Heart left ventricle (tissue), 16 donors: ENCODE data around the gene ZFAND3. TPM values are rescaled to one million over a fixed set of nuclear protein-coding genes. Genes with fewer than 3 reads are reported as not detected.
A peak's percentile ranks its signal among the peaks of the same experiment; 100 is the strongest.

Experiments used
- ATAC-seq, 4 donors: fragments of 200-7000 bp; cut with Tn5 transposase; one replicate each; pipeline ENCODE4 v1.9.1; 2020 to 2022; ENCODE audit warnings: moderate library complexity in 4 of 4, mild to moderate bottlenecking in 3 of 4, moderate number of reproducible peaks in 1 of 4
- DNase-seq, 5 donors: peaks; one replicate each; pipeline ENCODE4 v3.0.0-alpha.2; 2020
- H3K27ac ChIP-seq, 12 donors: fragments of 200-600 bp; sonication (generic) in 4 of 12; one replicate each; pipeline versions ENCODE4 v1.5.0 to v1.8.0; 2016 to 2022; ENCODE audit warnings: mild to moderate bottlenecking in 2 of 12
- H3K27me3 ChIP-seq, 9 donors: fragments of 200-600 bp; sonication (generic) in 2 of 9; one replicate each; pipeline versions ENCODE4 v1.5.1 to v1.8.0; 2016 to 2022; ENCODE audit warnings: mild to moderate bottlenecking in 3 of 9
- H3K36me3 ChIP-seq, 9 donors: fragments of 200-600 bp; sonication (generic) in 2 of 9; one replicate each; pipeline versions ENCODE4 v1.5.0 to v1.8.0; 2018 to 2022; ENCODE audit warnings: mild to moderate bottlenecking in 2 of 9
- H3K4me1 ChIP-seq, 12 donors: fragments of 200-600 bp; sonication (generic) in 4 of 12; one replicate each; pipeline versions ENCODE4 v1.5.0 to v1.8.0; 2016 to 2022; ENCODE audit warnings: mild to moderate bottlenecking in 3 of 12
- H3K4me3 ChIP-seq, 12 donors: fragments of 200-600 bp; sonication (generic) in 4 of 12; one replicate each; pipeline versions ENCODE4 v1.5.0 to v1.8.0; 2017 to 2022; ENCODE audit warnings: mild to moderate bottlenecking in 9 of 12, moderate library complexity in 4 of 12
- H3K9me3 ChIP-seq, 12 donors: fragments of 200-600 bp; sonication (generic) in 4 of 12; one replicate each; pipeline versions ENCODE4 v1.5.0 to v1.8.0; 2016 to 2022; ENCODE audit warnings: mild to moderate bottlenecking in 1 of 12
- POLR2A ChIP-seq, 2 donors: fragments of 450-650 bp; IDR thresholded peaks; one replicate each; pipeline ENCODE4 v1.6.1; 2017; ENCODE audit warnings: antibody characterized with exemption in 2 of 2, mild to moderate bottlenecking in 2 of 2, moderate library complexity in 2 of 2
- WGBS, 4 donors: extraction: QIAGEN DNeasy Blood & Tissue Kit in 2 of 4; methylation state at CpG; one replicate each; pipeline versions ENCODE4 v1.1.5 to v1.1.7; 2013 to 2018; 5-methylcytosine and 5-hydroxymethylcytosine counted together
- intact Hi-C, 10 donors: fragments of 100-400 bp; cut with DNase I; formaldehyde crosslinking; loops; one replicate each; pipeline versions ENCODE4 v1.11.1 to v1.14.2; 2022
- polyA plus RNA-seq, 2 donors: library from polyadenylated mRNA; stranded (reverse); fragments of 200-250 nt; gene quantifications; one replicate each; pipeline ENCODE4 v1.2.3, GENCODE V29; 2013
- total RNA-seq, 9 donors: library from RNA; depleted of rRNA in 2 of 9; stranded (reverse); fragments of >200 nt in 2 of 9; fragmentation: NEBNext Ultra II Directional in 3 of 9; extraction: Animal tissue kit (Norgen Biotek cat#: 25700) in 3 of 9; gene quantifications; one replicate each; pipeline versions ENCODE4 v1.1.0 to v1.2.4, GENCODE V29; 2016 to 2023
- TF ChIP-seq, protein P1 (sequence below), 12 donors: fragments of 200-600 bp; sonication (generic) in 4 of 12; IDR thresholded peaks; one replicate each; pipeline versions ENCODE4 v1.5.0 to v1.8.0; 2018 to 2022; ENCODE audit warnings: antibody characterized with exemption in 12 of 12, mild to moderate bottlenecking in 5 of 12
- donor health status: ischemic (EF 13 %, LVEDD 7.1; RV severe dilation, severe dysfunction).
- donor health status: healthy with polysubstance abuse.
- donor health status: DM: no; HTN: yes; CAD: no.
- donor health status: DM: no; HTN: no; CAD: no.
- donor health status: ischemic (EF 25% LVEDD 6.9; RV normal size, moderate dysfunction).
- donor health status: ischemic (EF 25% LVEDD 5.7; RV mildly dilated, moderate dysfunction).
- donor health status: healthy.
- donor health status: DM: yes; HTN: yes; CAD: no.
- donor health status: ischemic (EF 35%, LVEDD 5.7; RV mildly dilated, moderate dysfunction).
- donor health status: nonischemic (EF 11% LVEDD 7.7; RV severe dilation, severe dysfunction).
- donor health status: DM: yes; HTN: yes; CAD: no.
- donor health status: PGD.
- donor health status: ischemic (EF 29% LVEDD 5.4; RV normal size, mild dysfunction).
- donor health status: nonischemic (EF 23%, LVEDD 6.1; RV moderate dilation, normal function).

Gene ZFAND3
- total and polyA plus RNA-seq, 11 donors = 29.1 to 114 (median 88.2) TPM

DNA sequence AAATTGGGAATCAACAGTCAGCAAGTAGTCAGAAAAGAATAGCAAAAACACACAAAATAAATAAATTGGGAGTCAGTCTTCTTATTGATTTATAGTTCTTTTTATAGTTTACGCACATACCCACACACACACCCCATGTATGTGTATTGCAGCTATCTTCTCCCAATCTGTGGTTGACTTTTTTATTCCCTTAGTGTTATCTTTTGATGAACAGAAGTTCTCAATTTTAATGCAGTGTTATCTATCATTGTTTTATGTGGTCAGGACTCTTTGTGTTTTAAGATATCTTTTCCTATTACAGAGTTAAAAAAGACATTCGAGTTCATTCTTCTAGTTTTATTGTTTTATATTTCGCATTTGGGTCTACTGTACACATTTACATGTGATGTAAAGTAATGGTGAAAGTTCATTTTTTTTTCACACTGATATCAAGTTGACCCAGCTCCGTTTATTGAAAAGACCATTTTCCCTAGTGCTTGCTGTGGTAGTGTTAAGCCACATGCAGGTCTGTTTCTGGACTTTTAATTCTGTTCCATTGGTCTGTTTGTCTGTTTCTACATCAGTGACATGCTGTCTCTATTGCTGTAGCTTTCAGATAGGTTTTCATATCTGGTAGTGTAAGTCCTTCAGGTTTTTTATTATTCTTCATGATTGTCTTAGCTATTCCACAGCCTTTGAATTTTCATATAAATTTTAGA, 78.4 kb downstream of the ZFAND3 start:
- DNase-seq = no peak
- H3K4me1 ChIP-seq = peaks cover 0 to 11% (median 0%) of the 10 kb centered on the region in 12 donors
- no peak overlapping the region for H3K27ac ChIP-seq
- no peak for ATAC-seq
- peaks cover 0 to 24% (median 6%) of the 10 kb centered on the region in 12 donors for H3K9me3 ChIP-seq
- WGBS, 4 donors = 91 to 96% (median 93%) methylated on average over 4 of the region's 4 CpGs
- H3K27me3 ChIP-seq = no peaks in the 10 kb centered on the region
- TF ChIP-seq, protein P1, sequence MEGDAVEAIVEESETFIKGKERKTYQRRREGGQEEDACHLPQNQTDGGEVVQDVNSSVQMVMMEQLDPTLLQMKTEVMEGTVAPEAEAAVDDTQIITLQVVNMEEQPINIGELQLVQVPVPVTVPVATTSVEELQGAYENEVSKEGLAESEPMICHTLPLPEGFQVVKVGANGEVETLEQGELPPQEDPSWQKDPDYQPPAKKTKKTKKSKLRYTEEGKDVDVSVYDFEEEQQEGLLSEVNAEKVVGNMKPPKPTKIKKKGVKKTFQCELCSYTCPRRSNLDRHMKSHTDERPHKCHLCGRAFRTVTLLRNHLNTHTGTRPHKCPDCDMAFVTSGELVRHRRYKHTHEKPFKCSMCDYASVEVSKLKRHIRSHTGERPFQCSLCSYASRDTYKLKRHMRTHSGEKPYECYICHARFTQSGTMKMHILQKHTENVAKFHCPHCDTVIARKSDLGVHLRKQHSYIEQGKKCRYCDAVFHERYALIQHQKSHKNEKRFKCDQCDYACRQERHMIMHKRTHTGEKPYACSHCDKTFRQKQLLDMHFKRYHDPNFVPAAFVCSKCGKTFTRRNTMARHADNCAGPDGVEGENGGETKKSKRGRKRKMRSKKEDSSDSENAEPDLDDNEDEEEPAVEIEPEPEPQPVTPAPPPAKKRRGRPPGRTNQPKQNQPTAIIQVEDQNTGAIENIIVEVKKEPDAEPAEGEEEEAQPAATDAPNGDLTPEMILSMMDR (IDR thresholded peaks at IDR 0.05) = no peak
- TF ChIP-seq POLR2A (IDR thresholded peaks at IDR 0.05) = no peak
- H3K4me3 ChIP-seq = no peak overlapping the region
- peaks cover 0 to 7% (median 0%) of the 10 kb centered on the region in 9 donors for H3K36me3 ChIP-seq
- intact Hi-C loops = loop anchor here in 1 of 10 donors (5.0 kb wide), 1 partner anchor 76 kb away; no protein-coding TSS in a partner anchor

DNA sequence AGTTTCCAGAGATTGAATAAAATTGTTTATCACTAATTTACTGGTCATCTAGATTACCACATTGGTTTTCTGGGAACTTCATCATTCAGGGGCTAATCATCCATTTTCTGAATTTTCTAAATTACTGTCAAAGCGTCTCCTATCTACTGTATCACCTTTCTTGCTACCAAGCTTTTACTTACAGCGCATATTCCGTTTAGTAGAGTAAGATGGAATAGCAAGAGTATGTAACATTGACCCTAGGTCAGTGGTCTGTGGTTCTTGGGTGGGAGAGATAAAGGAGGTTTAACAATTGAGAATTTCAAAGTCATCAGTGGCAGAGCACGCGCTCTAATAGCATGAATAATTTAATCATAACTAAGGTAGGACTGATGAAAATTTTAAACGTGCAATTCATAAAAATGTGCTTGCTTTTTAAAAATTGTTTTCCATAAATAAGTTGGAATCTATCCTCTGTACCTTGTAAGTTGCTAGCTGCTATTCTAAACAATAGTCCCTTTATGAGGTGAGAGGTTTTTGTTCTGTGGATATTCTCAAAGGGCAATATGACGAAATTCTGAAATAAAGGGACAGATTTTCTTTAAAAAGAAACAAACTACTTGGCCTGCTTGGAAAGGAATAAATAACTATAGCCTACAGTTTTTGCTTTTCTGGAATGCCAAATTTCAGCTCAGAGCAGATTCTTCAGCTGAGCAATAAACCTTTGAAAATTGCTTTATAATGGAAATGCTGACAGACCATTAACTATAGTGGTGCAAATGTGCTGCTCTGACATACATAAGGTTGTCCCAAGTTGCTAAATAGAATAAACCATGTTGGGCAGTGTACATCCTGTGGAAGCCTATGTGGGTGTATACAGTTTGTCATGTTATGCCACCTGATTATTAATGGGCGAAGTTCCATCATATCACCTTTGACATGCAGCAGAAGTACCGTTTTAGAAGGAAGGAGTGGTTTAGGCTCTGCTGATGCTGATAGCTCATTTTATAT, 84.1 kb downstream of the ZFAND3 start:
- no peaks in the 10 kb centered on the region for H3K9me3 ChIP-seq
- no peak overlapping the region for H3K27ac ChIP-seq
- DNase-seq (no peak), ATAC-seq (no peak)
- H3K4me3 ChIP-seq = no peak overlapping the region
- intact Hi-C loops = no loop called here
- no peaks in the 10 kb centered on the region for H3K36me3 ChIP-seq
- 77 to 84% (median 82%) methylated on average over 9 of the region's 9 CpGs for WGBS, 4 donors
- TF ChIP-seq POLR2A (IDR thresholded peaks at IDR 0.05) = no peak
- TF ChIP-seq, protein P1 (IDR thresholded peaks at IDR 0.05) = no peak
- peaks cover 0 to 21% (median 12%) of the 10 kb centered on the region in 12 donors for H3K4me1 ChIP-seq
- no peaks in the 10 kb centered on the region for H3K27me3 ChIP-seq

- DNase-seq (no peak), ATAC-seq (peak in 1 of 4 donors; percentile 46)
- Histone ChIP-seq H3K4me1 (peaks cover 0 to 24% (median 14%) of the 10 kb centered on the region in 12 donors), H3K4me3 (no peak overlapping the region), H3K27ac (no peak overlapping the region), H3K36me3 (no peaks in the 10 kb centered on the region), H3K9me3 (no peaks in the 10 kb centered on the region), H3K27me3 (no peaks in the 10 kb centered on the region)
- TF ChIP-seq, protein P1 (IDR thresholded peaks at IDR 0.05) = no peak
- WGBS, 4 donors = 87 to 90% (median 88%) methylated on average over 3 of the region's 3 CpGs
- intact Hi-C loops = no loop called here
These were observed 85.1 kb downstream of the ZFAND3 start for GRCh38 chr6:37904590-37904989.

GRCh38 chr6:37906121-37906520, 86.6 kb downstream of the ZFAND3 start:
- no peak for ATAC-seq
- 88 to 93% (median 90%) methylated on average over 4 of the region's 4 CpGs for WGBS, 4 donors
- TF ChIP-seq, protein P1 (IDR thresholded peaks at IDR 0.05) = no peak
- no peak for TF ChIP-seq POLR2A (IDR thresholded peaks at IDR 0.05)

More at GRCh38 chr6:37906121-37906520, 86.6 kb downstream of the ZFAND3 start:
- no peak overlapping the region for H3K4me3 ChIP-seq
- H3K27ac ChIP-seq = no peak overlapping the region
- intact Hi-C loops = no loop called here
- H3K36me3 ChIP-seq = no peaks in the 10 kb centered on the region
- no peaks in the 10 kb centered on the region for H3K27me3 ChIP-seq
- H3K4me1 ChIP-seq = peaks cover 0 to 29% (median 20%) of the 10 kb centered on the region in 12 donors
- H3K9me3 ChIP-seq = no peaks in the 10 kb centered on the region
- DNase-seq = no peak
